ENCODE data around the gene EHD1. TPM values are rescaled to one million over a fixed set of nuclear protein-coding genes. Genes with fewer than 3 reads are reported as not detected.

EHD1 gene
- total and polyA plus RNA-seq, 2 of the 4 experiments (the other 2 are of a cell fraction): 107 to 209 TPM

GRCh38 chr11:64823568-64824119 lies 54.8 kb downstream of the EHD1 start:
- H4K5ac ChIP-seq (ENCODE audit: low read depth, low read length): no peak overlapping the region
- H3K4me1 ChIP-seq (ENCODE audit: control insufficient read depth, insufficient read depth, low read length): no peaks in the 10 kb centered on the region
- no peak overlapping the region for H3K4me2 ChIP-seq (ENCODE audit: low read depth, low read length)
- CTCF ChIA-PET: no interaction called here
- no peak for TF ChIP-seq MXI1 (IDR thresholded peaks at IDR 0.05; ENCODE audit: borderline replicate concordance, low read depth, low read length)
- no peak for TF ChIP-seq RAD21 (IDR thresholded peaks at IDR 0.05; ENCODE audit: low read length)
- no peak for TF ChIP-seq USF2 (IDR thresholded peaks at IDR 0.05; ENCODE audit: low read depth, low read length)
- TF ChIP-seq MAZ (IDR thresholded peaks at IDR 0.05; ENCODE audit: borderline replicate concordance, low read depth, low read length): no peak
- TF ChIP-seq CEBPB (IDR thresholded peaks at IDR 0.05; ENCODE audit: low read depth, low read length): no peak
- no peak for TF ChIP-seq NFE2L2 (IDR thresholded peaks at IDR 0.05; ENCODE audit: low read depth, low read length)
- H4K8ac ChIP-seq (ENCODE audit: low read depth in 2 of 2, low read length in 2 of 2): no peak overlapping the region
- H3K79me1 ChIP-seq (ENCODE audit: low read depth in 1 of 2, low read length in 2 of 2): no peaks in the 10 kb centered on the region
- no peak for ATAC-seq (ENCODE audit: low read depth)
- H3K4me3 ChIP-seq (ENCODE audit: insufficient read depth, low read depth, low read length): no peak overlapping the region
- WGBS, 2 experiments (ENCODE audit: extremely low coverage in 2 of 2, insufficient read length in 1 of 2): 44 to 67% methylated on average over 1 to 7 of the region's 11 CpGs
- H3K27ac ChIP-seq (ENCODE audit: insufficient read depth, low read length): no peak overlapping the region
- H2BK5ac ChIP-seq (ENCODE audit: low read depth, low read length, poor library complexity, severe bottlenecking): no peak overlapping the region
- no peak overlapping the region for H3K4ac ChIP-seq (ENCODE audit: low read depth, low read length)
- H2BK120ac ChIP-seq (ENCODE audit: low read depth, low read length): no peak overlapping the region
- H2AK5ac ChIP-seq (ENCODE audit: low read depth, low read length): no peak overlapping the region
- no peaks in the 10 kb centered on the region for H3K36me3 ChIP-seq (ENCODE audit: control insufficient read depth, insufficient read depth, low read length)
- H3K18ac ChIP-seq (ENCODE audit: low read depth, low read length): no peak overlapping the region
- H2BK15ac ChIP-seq (ENCODE audit: low read depth, low read length): no peak overlapping the region
- intact Hi-C loops (cut with micrococcal nuclease) (no loop called here), in situ Hi-C loops (cut with MboI; ENCODE audit: low sequenced_read_pairs) (no loop called here), dilution Hi-C loops (cut with HindIII; ENCODE audit: low sequenced_read_pairs, unreplicated experiment) (no loop called here)
- no peak overlapping the region for H3K14ac ChIP-seq (replicated peaks; ENCODE audit: low read depth, low read length)
- H2AFZ ChIP-seq (replicated peaks; ENCODE audit: low read length, poor library complexity): no peak overlapping the region
- H3K9me1 ChIP-seq (ENCODE audit: insufficient read depth, low read length): no peaks in the 10 kb centered on the region
- no peak overlapping the region for H4K91ac ChIP-seq (ENCODE audit: insufficient read depth, low read depth, low read length)
- no peak overlapping the region for H3K9ac ChIP-seq (ENCODE audit: low read depth, low read length)
- no peak overlapping the region for H3K56ac ChIP-seq (ENCODE audit: extremely low read depth, insufficient read depth, low read length)
- H3K23ac ChIP-seq (ENCODE audit: low read depth, low read length): no peak overlapping the region
- H2BK20ac ChIP-seq (ENCODE audit: low read depth, low read length): no peak overlapping the region
- BruUV-seq (replicated peaks): no TSS peak
- no peaks in the 10 kb centered on the region for H3K9me3 ChIP-seq (ENCODE audit: control insufficient read depth, insufficient read depth, low read length)
- H2AK9ac ChIP-seq (replicated peaks; ENCODE audit: low read depth, low read length, poor library complexity): no peak overlapping the region
- no peak for DNase-seq
- peaks cover 28% of the 10 kb centered on the region for H3K27me3 ChIP-seq (ENCODE audit: control insufficient read depth, insufficient read depth, low read length)
- POLR2A ChIA-PET (ENCODE audit: unreplicated experiment): no interaction called here
- no peaks in the 10 kb centered on the region for H4K20me1 ChIP-seq (ENCODE audit: insufficient read depth, low read length)

Data from IMR-90 (cell line).